Measurements from ENCODE around the gene WDR1.

Gene WDR1

DNA sequence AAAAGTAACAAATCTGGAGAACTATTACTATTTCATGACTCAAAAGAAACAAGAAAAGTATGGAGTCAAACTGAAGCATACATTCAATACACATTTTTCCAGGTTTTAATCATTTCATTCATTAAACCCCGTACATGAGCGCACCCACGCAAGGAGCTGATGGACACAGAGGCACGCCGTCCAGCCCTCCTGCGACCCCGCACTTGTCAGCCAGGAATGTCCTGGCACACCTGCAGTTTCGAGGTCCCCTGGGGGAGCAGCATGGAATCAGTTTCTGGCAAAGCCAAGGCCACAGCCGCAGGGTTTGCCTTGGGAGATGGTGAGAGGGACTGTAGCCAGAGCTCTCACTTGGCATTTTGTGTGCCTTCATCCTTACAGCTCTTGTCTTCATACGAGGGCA is 82.5 kb downstream of the WDR1 start:
- Histone ChIP-seq H3K4me3 (ENCODE audit: low read length in 2 of 2) (no peak overlapping the region), H3K9me3 (ENCODE audit: control insufficient read depth in 2 of 2, low read length in 2 of 2) (no peaks in the 10 kb centered on the region), H3K9ac (ENCODE audit: low read length in 2 of 2) (no peak overlapping the region), H3K4me1 (ENCODE audit: control insufficient read depth, insufficient read depth, low read length) (peaks cover 9% of the 10 kb centered on the region), H3K36me3 (ENCODE audit: control insufficient read depth in 2 of 2, insufficient read depth in 2 of 2, low read length in 2 of 2) (no peaks in the 10 kb centered on the region), H3K27me3 (ENCODE audit: control insufficient read depth in 1 of 2, insufficient read depth in 2 of 2, low read length in 2 of 2) (no peaks in the 10 kb centered on the region), H3K27ac (ENCODE audit: low read length) (peak overlapping the region; percentile 18)

- H3K9me3 ChIP-seq (ENCODE audit: control insufficient read depth in 2 of 2, low read length in 2 of 2) = no peaks in the 10 kb centered on the region
- peak overlapping the region; percentile 46 for H3K27ac ChIP-seq (ENCODE audit: low read length)
- H3K9ac ChIP-seq (ENCODE audit: low read length in 2 of 2) = no peak overlapping the region
- no peaks in the 10 kb centered on the region for H3K27me3 ChIP-seq (ENCODE audit: control insufficient read depth in 1 of 2, insufficient read depth in 2 of 2, low read length in 2 of 2)
- H3K4me1 ChIP-seq (ENCODE audit: control insufficient read depth, insufficient read depth, low read length) = peaks cover 13% of the 10 kb centered on the region
- no peak overlapping the region for H3K4me3 ChIP-seq (ENCODE audit: low read length in 2 of 2)
- H3K36me3 ChIP-seq (ENCODE audit: control insufficient read depth in 2 of 2, insufficient read depth in 2 of 2, low read length in 2 of 2) = no peaks in the 10 kb centered on the region
Measured at GRCh38 chr4:10033191-10033881, 83.3 kb downstream of the WDR1 start.

DNA sequence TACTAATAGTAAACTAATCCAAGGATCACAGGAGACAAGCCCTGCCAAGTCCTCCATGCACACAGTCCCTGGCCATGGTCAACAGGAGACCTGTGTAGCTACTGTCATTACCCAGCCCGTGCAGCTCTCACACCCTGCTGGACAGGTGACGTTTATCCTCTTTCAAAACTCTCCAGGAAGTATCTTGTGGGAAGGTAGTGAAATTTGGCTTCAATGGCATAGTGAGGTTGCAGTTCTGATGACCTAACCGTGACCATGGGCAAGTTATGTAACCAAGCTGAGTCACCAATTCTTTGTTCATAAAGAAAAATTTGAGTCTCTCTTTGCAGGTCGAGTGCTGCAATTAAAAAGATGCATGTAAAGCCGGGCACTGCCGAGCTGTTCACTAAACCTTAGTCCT is 84.0 kb downstream of the WDR1 start:
- H3K27ac ChIP-seq (ENCODE audit: low read length) = peak overlapping the region; percentile 46
- H3K4me1 ChIP-seq (ENCODE audit: control insufficient read depth, insufficient read depth, low read length) = peaks cover 14% of the 10 kb centered on the region
- H3K9me3 ChIP-seq (ENCODE audit: control insufficient read depth in 2 of 2, low read length in 2 of 2) = no peaks in the 10 kb centered on the region

DNA sequence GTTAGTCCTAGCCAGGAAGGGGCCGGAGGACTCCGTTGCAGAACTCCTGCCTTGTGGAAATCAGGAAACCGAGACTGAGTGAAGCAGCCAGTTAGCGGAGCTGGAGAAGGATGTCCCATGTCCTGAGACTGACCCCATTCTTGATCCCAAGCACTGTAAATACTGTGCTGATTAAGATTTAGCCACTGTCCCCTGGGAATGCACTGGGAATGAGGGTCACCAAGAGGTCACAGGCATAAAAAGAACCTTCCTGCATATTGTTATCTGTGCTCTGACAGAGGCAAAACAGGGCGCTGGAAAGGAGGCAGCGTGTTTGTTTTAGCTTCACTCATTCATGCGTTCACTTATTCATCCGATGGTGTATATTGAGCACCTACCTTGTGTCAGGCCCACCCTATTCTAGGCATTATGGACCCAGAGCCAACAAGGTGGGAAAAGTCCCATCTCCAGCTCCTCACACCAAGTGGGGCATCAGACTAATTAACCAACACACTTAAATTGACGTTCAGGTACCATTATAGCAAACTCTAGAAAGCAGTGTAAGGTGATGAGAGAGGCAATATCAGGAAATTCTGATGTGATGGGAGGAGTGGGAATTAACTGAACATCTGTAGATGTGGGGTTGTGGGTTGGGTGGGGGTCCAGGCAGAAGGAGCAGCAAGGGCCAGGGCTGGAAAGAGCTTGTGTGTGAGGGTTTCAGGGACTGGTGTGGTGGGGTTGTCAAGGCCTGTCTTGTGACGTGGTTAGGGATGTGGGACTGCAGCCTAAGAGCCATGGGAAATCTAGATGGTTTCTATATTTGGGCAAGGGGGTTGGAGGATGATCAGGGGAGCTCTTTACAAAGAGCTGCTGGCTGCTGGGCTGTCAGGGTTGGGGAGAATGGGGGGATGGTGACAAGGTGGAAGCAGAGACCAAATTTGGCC is 84.7 kb downstream of the WDR1 start:
- Histone ChIP-seq H3K27ac (ENCODE audit: low read length) (peak overlapping the region; percentile 46), H3K4me3 (ENCODE audit: low read length in 2 of 2) (no peak overlapping the region), H3K36me3 (ENCODE audit: control insufficient read depth in 2 of 2, insufficient read depth in 2 of 2, low read length in 2 of 2) (no peaks in the 10 kb centered on the region), H3K27me3 (ENCODE audit: control insufficient read depth in 1 of 2, insufficient read depth in 2 of 2, low read length in 2 of 2) (no peaks in the 10 kb centered on the region), H3K4me1 (ENCODE audit: control insufficient read depth, insufficient read depth, low read length) (peaks cover 14% of the 10 kb centered on the region), H3K9ac (ENCODE audit: low read length in 2 of 2) (no peak overlapping the region), H3K9me3 (ENCODE audit: control insufficient read depth in 2 of 2, low read length in 2 of 2) (no peaks in the 10 kb centered on the region)

More for the DNA sequence above, 84.0 kb downstream of the WDR1 start:
- H3K9ac ChIP-seq (ENCODE audit: low read length in 2 of 2) = no peak overlapping the region
- H3K36me3 ChIP-seq (ENCODE audit: control insufficient read depth in 2 of 2, insufficient read depth in 2 of 2, low read length in 2 of 2) = no peaks in the 10 kb centered on the region
- no peaks in the 10 kb centered on the region for H3K27me3 ChIP-seq (ENCODE audit: control insufficient read depth in 1 of 2, insufficient read depth in 2 of 2, low read length in 2 of 2)
- H3K4me3 ChIP-seq (ENCODE audit: low read length in 2 of 2) = no peak overlapping the region

DNA sequence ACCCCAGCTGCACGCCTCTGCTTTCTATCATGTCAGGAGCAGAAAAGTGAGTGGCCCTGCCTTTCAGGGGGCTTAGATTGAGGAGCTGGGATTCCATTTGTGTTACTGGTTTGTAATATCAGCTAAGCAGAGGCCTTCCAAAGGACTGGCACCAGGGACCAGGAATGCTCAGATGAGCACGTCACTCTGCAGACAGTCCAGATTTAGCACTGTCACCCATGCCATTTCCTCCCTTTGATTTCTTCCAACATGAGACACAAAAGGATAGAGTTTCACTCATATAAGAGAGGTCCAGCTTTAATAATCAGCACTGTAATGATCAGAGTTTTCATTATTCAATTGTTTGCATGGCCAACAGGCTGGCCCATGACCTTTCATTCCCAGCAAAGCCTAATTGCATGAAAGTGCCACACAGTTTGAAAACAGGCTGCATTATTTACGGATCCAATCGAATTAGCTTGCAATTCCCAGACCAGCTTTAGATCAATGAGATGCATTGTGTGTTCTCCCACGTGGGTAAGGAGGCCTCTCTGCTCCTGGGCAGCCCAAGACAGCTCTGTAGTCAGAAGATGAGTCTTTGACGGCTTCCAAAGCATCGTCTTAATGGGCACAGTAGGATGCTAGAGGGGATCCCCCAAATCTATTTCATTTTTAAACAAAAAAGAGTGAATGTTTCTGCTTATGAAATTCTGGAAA is 85.5 kb downstream of the WDR1 start:
- H3K4me3 ChIP-seq (ENCODE audit: low read length in 2 of 2) = no peak overlapping the region
- no peak overlapping the region for H3K9ac ChIP-seq (ENCODE audit: low read length in 2 of 2)
- peaks cover 14% of the 10 kb centered on the region for H3K4me1 ChIP-seq (ENCODE audit: control insufficient read depth, insufficient read depth, low read length)
- H3K27me3 ChIP-seq (ENCODE audit: control insufficient read depth in 1 of 2, insufficient read depth in 2 of 2, low read length in 2 of 2) = no peaks in the 10 kb centered on the region
- no peaks in the 10 kb centered on the region for H3K9me3 ChIP-seq (ENCODE audit: control insufficient read depth in 2 of 2, low read length in 2 of 2)
- no peaks in the 10 kb centered on the region for H3K36me3 ChIP-seq (ENCODE audit: control insufficient read depth in 2 of 2, insufficient read depth in 2 of 2, low read length in 2 of 2)
- no peak overlapping the region for H3K27ac ChIP-seq (ENCODE audit: low read length)

- Histone ChIP-seq H3K27ac (ENCODE audit: low read length) (no peak overlapping the region), H3K36me3 (ENCODE audit: control insufficient read depth in 2 of 2, insufficient read depth in 2 of 2, low read length in 2 of 2) (no peaks in the 10 kb centered on the region), H3K4me3 (ENCODE audit: low read length in 2 of 2) (no peak overlapping the region), H3K27me3 (ENCODE audit: control insufficient read depth in 1 of 2, insufficient read depth in 2 of 2, low read length in 2 of 2) (no peaks in the 10 kb centered on the region), H3K9me3 (ENCODE audit: control insufficient read depth in 2 of 2, low read length in 2 of 2) (no peaks in the 10 kb centered on the region), H3K9ac (ENCODE audit: low read length in 2 of 2) (no peak overlapping the region), H3K4me1 (ENCODE audit: control insufficient read depth, insufficient read depth, low read length) (peaks cover 14% of the 10 kb centered on the region)
Measured at GRCh38 chr4:10029403-10029802, 87.2 kb downstream of the WDR1 start.

DNA sequence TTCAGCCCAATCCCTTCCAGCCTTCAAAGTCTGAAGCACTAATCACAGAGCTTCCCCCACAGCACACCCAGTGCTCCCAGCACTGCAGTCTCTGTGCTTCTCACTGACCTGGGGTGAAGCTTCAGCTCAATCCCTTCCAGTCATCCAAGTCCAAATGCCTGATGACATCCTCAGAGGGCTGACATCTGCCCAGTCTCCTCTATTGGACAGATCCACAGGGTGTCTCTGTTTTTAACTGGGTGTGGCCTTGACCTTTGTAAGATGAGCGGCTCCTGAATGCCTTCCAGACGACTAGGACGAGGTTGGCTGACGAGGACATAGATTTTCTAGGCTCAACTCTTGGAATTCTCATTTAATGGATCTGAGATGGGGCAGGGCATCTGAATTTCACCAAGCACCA is 87.7 kb downstream of the WDR1 start:
- Histone ChIP-seq H3K27ac (ENCODE audit: low read length) (no peak overlapping the region), H3K4me1 (ENCODE audit: control insufficient read depth, insufficient read depth, low read length) (peaks cover 14% of the 10 kb centered on the region), H3K4me3 (ENCODE audit: low read length in 2 of 2) (no peak overlapping the region)

GRCh38 chr4:10026485-10026884 is 90.1 kb downstream of the WDR1 start:
- H3K36me3 ChIP-seq (ENCODE audit: control insufficient read depth in 2 of 2, insufficient read depth in 2 of 2, low read length in 2 of 2) = no peaks in the 10 kb centered on the region
- no peak overlapping the region for H3K9ac ChIP-seq (ENCODE audit: low read length in 2 of 2)
- no peaks in the 10 kb centered on the region for H3K9me3 ChIP-seq (ENCODE audit: control insufficient read depth in 2 of 2, low read length in 2 of 2)
- H3K27me3 ChIP-seq (ENCODE audit: control insufficient read depth in 1 of 2, insufficient read depth in 2 of 2, low read length in 2 of 2) = no peaks in the 10 kb centered on the region
- H3K27ac ChIP-seq (ENCODE audit: low read length) = no peak overlapping the region
- no peak overlapping the region for H3K4me3 ChIP-seq (ENCODE audit: low read length in 2 of 2)
- peaks cover 6% of the 10 kb centered on the region for H3K4me1 ChIP-seq (ENCODE audit: control insufficient read depth, insufficient read depth, low read length)

More for the DNA sequence above, 87.7 kb downstream of the WDR1 start:
- no peaks in the 10 kb centered on the region for H3K9me3 ChIP-seq (ENCODE audit: control insufficient read depth in 2 of 2, low read length in 2 of 2)
- no peaks in the 10 kb centered on the region for H3K27me3 ChIP-seq (ENCODE audit: control insufficient read depth in 1 of 2, insufficient read depth in 2 of 2, low read length in 2 of 2)
- H3K9ac ChIP-seq (ENCODE audit: low read length in 2 of 2) = no peak overlapping the region
- no peaks in the 10 kb centered on the region for H3K36me3 ChIP-seq (ENCODE audit: control insufficient read depth in 2 of 2, insufficient read depth in 2 of 2, low read length in 2 of 2)

GRCh38 chr4:10025230-10025806 is 91.3 kb downstream of the WDR1 start:
- no peaks in the 10 kb centered on the region for H3K27me3 ChIP-seq (ENCODE audit: control insufficient read depth in 1 of 2, insufficient read depth in 2 of 2, low read length in 2 of 2)
- no peaks in the 10 kb centered on the region for H3K9me3 ChIP-seq (ENCODE audit: control insufficient read depth in 2 of 2, low read length in 2 of 2)
- no peak overlapping the region for H3K9ac ChIP-seq (ENCODE audit: low read length in 2 of 2)
- H3K36me3 ChIP-seq (ENCODE audit: control insufficient read depth in 2 of 2, insufficient read depth in 2 of 2, low read length in 2 of 2) = no peaks in the 10 kb centered on the region
- peaks cover 8% of the 10 kb centered on the region for H3K4me1 ChIP-seq (ENCODE audit: control insufficient read depth, insufficient read depth, low read length)
- no peak overlapping the region for H3K4me3 ChIP-seq (ENCODE audit: low read length in 2 of 2)
- H3K27ac ChIP-seq (ENCODE audit: low read length) = no peak overlapping the region
